HG03159 (cell line): Measurements from ENCODE around the gene SLC17A9.
"Not testable (repeated sequence)": the region's sequence is repeated elsewhere in the genome, so short reads cannot be mapped to it uniquely, and the experiment has no call there.

Source experiments
- ATAC-seq: cut with Tn5 transposase; IDR thresholded peaks from one replicate; pipeline ENCODE4 v1.9.1; 2021; ENCODE audit warnings: mild to moderate bottlenecking, moderate library complexity; ENCODE audit not compliant: unreplicated experiment

The SLC17A9 gene

DNA sequence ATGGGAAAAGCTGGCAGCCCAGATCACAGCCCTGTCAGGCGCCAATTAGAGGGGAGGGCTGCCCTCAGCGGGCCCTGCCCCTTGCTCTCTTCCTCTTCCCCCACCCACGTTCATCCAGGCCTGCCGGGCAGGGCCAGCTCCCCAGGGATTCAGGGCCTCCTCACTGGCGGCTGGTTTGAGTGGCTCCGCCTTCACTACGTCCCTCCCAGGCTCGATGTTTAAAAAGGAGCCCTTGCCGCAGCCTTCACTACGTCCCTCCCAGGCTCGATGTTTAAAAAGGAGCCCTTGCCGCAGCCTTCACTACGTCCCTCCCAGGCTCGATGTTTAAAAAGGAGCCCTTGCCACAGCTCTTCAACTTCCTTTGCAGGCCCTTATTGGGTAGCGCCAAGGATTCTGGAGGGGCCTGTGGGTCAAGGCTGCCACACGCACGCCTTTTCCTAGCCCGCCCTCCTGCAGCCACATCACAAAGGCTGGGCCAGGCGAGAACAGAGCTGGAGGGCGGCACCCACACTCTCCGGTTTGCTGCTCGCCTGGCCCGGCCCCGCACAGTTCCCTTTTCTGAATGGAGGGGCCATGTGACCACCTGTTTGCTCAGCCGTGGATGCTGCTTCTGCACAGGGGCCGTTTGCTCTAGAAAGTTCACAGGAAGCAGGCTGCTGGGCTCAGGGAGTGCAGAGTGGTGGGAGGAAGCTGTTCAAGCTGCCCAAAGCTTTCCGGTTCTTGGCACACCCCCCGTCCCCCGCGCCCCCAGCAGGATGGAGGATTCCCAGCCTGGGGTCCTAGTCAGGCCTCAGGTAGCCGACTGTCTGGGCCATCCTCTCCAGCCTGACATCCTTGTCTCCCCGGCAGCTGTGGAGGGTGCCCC is 1.6 kb downstream of the SLC17A9 start:
- peak; percentile 79 for ATAC-seq

DNA sequence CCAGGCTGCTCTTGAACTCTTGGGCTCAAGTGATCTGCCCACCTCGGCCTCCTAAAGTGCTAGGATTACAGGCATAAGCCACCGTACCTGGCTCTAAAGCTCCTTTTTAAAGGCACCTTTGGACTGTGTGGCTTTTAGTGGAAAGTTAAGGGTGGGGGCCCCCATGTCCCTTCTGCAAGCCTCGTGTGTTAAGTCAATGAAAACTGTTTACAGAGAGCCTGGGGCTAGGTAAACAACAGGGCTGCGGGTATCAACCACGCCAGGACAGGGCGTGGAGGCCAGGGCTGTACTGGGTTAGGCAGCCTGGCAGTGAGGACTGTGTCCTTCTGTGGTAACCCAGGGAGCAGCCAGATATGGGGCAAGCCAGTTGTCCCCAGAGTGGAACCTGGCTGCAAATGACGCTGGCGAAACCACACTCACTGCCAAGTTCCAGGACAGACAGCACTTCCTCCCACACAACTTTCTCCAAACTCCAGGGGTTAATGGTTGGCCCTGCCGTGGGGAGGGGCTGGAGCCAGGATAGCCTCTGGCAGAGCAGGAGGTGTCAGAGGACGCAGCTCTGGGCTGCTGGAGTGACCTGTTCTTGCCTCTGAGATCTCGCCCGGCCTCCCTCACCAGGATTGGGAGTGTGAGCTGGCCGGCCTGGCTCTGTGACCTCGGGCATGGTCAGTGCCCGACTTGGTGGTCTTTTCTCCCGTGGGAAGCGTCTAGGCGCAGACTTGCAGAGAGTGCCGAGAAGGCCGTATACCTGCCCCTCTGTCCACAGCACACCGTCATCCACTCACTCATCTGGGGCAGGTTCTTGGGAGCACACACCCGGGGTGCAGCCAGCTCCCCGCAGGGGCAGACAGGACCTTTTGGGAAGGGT is 3.2 kb downstream of the SLC17A9 start:
- no peak for ATAC-seq

DNA sequence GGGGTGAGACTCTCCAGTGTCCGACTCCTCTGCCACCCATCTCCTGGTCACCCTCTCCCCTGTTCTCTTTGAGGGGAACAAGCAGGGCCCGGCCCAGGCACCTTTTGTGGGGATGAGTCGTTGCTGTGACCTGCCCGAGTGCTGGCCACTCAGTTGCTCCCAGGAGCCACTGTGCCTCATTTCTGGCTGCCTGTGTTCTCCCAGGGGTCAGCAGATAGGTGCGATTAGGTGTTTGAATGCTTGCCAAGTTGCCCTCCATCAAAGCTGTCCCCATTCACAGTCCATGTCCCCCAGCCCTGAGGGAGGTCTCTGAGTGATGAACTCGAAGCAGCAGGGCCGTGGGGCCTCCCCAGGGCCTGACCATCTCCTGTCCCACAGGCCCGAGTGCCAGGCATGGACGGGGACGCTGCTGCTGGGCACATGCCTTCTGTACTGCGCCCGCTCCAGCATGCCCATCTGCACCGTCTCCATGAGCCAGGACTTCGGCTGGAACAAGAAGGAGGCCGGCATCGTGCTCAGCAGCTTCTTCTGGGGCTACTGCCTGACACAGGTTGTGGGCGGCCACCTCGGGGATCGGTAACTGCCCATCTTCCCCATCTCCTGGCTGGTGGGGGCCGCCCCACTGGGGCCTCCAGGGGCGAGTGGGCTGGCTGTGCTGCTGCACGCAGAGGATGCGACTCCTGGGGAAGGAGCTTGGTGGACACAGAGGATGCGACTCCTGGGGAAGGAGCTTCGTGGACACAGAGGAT is 4.1 kb downstream of the SLC17A9 start:
- no peak for ATAC-seq

DNA sequence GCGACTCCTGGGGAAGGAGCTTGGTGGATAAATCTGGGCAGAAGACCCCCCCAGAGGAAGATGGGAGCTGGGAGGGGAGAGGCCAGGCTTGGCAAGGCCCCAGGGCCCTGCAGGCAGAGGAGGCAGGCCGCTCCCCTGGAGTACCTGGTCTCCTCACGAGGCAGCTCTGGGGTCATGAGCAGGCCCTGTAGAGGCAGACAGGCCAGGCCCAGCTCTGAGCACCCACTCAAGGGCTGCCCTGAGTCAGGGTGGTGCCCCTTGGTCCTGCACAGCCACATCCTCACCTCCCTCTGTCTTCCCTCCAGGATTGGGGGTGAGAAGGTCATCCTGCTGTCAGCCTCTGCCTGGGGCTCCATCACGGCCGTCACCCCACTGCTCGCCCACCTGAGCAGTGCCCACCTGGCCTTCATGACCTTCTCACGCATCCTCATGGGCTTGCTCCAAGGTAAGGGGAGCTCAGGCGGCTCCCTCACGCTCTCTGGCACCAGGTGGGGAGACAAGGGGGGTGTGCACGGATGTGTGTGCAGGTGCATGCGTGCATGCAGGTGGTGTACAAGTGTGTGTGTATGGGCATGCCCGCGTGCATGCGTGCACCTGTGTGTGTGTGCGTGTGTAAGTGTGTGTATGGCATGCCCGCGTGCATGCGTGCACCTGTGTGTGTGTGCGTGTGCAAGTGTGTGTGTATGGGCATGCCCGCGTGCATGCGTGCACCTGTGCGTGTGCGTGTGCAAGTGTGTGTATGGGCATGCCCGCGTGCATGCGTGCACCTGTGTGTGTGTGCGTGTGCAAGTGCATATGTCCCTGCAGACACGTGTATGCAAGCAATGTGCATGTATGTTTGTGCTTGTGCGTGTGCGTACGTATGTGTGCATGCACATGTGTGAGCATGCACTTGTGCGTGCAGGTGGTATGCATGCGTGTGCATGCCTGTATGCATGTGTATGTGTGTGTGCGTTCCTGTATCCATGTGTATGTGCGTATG is 4.9 kb downstream of the SLC17A9 start:
- ATAC-seq = no peak

DNA sequence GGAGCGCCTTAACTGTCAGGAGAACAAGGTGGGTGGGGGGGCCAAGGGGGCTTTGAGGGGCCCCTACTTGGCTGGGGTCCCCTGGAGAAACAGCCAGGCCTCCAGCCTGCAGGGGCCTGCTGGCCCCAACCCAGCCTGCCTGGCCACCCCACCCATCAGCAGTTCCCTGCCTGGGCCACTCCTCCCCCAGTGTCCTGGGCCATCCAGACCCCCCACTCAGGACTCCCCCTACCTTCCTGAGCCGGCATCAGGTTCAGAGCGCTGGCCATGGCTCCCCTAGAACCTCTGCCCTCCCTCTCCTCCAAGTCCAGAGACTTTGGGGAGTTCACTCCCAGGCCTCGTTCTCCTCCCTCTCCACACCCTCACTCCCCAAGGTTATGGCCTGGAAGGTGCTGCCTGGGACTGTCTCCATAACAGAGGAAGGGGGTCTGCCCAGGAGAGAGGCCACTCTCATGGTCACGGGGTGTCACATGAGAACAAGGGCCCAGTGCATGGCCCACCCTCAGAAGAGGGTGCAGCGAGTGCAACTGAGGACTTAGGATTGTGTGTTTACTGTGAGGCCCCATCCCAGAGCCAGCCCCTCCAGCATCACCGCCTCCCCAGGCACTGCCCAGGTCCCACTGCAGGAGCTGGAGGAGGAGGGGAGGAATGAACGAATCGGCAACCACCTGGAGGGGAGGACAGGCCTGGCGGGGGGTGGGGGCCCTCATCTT is 6.0 kb downstream of the SLC17A9 start:
- no peak for ATAC-seq

DNA sequence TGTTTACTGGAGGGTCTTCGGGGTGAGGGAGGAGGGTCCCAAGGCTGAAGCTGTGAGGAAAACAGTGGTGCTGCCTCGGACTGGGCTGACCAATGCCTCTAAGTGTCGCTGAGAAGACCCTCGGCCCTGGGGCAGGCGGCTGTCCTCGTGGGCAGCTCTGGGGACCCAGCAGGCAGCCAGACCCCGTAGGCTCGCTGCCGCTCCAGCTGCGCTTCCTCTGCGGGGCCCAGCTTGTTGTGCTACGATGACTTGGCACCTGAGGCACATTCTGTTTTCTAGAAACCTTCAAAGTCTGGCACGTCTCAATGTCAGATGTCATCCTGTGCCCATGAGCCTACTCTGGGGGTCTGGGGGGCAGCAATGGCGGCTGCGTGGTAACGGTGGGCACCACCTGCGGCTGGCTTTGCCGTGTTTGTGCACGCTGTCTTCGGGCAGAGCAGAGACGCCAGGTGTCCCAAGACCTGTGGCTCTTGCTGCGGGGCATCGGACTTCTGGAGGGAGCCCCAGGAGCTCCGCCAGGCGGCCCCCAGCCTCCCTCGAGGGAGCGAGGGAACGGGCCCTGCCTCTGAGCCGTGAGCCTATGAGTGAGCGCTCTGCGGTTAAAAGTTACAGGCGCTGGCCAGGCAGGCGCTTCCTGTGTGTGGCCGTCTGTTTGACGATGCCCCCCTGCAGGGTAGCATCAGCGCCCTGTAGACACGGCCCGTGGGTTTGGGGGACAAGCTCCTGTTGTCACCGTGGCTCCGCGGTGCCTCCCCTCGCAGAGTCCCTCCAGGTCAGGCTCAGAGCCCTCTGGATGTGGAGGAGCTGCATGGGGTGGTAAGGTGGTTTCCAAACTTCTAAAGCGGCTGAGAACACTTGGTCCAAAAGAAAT is 6.8 kb downstream of the SLC17A9 start:
- no peak for ATAC-seq

DNA sequence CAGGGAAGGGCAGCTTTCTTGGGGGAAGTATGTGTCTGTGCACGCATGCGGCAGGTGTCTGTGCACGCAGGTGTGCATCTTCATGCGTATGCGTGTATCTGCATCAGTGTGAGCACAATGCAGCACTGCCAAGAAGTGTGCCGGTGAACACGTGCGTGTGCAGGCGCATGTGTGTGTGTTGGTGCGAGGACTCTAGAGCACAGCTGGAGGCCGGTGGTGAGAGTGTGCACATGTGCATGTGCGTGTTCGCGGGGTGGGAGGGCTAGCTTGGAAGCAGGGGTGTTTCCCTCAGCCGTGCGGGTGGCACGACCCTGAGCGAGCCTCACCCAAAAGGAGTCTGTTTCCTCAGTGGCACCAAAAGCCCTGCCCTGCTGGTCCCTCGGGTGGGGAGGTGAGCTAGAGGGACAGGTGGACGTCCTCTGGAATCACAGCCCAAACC is 7.5 kb downstream of the SLC17A9 start:
- ATAC-seq = no peak

DNA sequence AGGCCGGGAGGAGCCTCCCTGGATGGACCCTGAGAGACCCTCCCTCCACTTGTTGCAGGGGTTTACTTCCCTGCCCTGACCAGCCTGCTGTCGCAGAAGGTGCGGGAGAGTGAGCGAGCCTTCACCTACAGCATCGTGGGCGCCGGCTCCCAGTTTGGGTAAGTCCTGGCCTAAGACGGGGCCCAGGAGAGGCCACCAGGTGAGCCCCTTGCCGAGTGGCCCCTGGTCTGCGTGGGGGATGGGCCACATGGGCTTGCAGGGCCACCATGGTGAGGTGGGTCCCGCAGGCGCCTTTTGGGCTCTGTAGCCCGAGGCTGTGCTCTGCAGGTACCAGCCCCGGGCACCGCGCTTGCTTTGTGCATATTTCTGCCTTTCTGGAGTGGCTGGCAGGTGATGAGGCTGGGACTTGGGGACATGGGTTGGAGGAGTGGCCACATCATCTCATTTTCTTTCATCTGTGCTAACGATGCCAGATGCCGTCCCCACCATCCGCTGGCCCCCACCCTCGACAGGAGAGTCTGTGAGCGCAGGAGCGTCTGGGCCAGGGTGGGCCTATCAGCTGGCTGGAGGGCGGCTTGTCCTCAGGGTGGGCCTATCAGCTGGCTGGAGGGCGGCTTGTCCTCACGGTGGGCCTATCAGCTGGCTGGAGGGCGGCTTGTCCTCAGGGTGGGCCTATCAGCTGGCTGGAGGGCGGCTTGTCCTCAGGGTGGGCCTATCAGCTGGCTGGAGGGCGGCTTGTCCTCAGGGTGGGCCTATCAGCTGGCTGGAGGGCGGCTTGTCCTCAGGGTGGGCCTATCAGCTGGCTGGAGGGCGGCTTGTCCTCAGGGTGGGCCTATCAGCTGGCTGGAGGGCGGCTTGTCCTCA is 8.2 kb downstream of the SLC17A9 start:
- not testable (repeated sequence) for ATAC-seq

DNA sequence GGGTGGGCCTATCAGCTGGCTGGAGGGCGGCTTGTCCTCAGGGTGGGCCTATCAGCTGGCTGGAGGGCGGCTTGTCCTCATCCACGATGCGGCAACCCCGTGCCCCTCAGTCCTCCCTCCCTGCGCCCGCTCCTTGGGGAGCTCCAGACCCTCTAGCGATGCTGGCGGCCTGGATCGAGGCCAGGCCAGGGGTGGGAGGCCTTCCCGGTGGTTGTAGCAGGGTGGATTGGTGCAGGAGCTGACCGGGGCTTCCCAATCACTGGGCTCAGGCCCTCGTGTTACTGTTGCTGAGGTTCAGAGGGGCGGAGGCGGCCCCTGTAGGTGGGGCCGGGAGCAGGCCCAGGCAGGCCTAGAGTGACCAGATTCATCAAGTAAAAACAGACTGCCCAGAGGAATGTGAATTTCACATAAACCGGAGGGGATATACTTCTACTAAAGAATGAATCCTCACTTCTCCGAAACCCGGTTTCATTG is 8.8 kb downstream of the SLC17A9 start:
- ATAC-seq = no peak

DNA sequence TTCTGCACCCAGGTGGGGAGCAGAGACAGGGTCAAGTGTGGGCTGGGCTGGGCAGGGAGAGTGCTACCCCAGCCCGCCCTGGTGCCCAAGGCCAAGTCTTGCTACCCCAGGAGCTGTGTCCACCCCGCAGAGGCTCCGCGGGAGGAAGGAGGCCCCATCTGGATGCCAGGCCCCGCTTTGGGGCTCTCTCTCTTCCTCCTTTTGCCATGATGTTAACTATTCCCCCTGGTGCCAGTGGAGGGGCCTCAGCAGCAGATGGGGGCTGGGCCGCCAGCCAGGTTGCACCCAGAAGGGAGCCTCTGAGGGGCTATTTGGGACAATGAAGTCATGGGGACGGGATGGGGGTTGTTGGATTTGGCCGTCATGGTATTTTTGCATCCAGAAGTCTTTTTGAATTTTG is 9.3 kb downstream of the SLC17A9 start:
- ATAC-seq = no peak

DNA sequence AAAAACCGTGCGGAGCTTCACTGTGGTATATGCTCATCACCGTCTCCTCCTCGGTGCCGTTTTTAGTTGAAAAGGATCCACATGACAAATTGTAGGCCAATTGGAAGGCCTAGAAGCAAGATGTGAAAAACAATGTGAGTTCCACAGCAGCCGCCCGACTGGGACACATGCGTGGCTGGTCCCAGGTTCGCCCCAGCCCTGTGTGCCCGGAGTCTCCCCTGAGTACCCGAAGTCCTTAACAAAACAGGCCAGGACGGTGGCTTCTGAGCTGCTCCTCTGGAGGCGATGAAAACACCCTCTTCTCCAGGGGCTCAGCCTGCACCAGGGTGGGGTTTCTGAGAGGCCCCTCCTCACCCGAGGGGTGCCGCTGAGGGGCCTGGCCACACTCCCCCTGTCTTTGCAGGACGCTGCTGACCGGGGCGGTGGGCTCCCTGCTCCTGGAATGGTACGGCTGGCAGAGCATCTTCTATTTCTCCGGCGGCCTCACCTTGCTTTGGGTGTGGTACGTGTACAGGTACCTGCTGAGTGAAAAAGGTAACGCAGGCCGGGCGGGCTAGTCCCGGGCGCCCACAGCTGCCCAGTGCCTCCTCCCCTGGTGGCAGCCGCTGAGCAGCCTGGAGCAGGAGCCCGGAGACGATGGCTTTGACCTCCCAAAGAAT is 9.8 kb downstream of the SLC17A9 start:
- ATAC-seq = no peak

DNA sequence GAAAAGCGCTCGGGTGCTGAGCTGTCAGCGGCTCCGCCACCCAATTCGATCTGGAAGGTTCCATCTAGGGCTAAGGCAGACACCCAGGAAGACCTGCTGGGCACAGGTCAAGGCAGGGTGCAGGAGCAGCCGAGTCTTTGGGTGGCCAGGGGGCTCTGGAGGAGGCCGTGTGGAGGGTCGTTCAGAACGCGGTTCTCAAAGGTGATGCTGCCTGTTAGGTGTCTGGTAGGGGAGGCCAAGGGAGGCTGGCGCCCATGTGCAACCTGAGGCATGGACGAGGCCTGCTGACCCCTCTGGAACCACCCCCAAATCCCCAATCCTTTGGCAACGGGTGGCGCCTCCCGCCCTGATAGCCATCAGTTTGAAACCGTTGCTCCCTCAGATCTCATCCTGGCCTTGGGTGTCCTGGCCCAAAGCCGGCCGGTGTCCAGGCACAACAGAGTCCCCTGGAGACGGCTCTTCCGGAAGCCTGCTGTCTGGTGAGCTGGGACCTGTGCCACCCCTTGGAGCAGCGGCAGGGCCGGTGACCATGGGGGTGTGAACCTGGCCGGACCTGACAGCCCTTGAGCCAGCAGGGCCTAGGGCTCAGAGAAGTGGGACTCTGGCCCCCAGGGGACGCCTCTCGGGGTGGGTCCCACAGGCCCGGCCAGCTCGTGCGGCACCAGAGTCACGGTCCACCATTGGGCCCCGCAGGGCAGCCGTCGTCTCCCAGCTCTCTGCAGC is 10.5 kb downstream of the SLC17A9 start:
- ATAC-seq = no peak

DNA sequence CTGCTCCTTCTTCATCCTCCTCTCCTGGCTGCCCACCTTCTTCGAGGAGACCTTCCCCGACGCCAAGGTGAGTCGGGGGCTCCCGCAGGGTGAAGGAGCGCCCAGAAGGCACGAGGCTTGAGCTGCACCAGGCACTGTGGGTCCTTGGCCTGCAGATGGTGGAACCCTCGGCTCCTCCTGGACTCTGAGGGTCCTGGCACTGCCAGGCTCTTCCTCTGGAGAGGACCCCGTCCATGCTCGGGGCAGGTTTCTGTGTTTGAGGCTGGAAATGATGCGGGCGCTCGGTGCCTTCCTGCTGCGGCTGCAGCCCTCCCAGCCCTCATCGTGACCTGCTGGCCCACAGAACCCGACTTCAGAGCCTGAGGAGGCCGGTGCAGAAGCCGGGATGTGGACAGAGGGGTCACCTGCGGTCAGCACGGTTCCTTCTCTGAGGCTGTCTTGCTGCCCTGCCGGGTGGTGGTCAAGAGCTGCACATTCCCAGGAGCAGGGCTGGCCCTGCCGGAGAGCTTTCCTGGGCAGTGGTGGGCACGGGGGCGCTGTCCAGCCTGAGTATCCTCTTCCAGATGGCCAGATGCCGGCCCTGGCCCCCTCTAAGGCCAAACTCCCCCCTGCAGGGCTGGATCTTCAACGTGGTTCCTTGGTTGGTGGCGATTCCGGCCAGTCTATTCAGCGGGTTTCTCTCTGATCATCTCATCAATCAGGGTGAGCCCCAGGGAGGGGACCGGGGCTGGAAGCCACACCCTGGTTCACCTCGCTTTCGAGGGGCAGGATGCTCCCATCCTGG is 11.3 kb downstream of the SLC17A9 start:
- ATAC-seq = no peak

DNA sequence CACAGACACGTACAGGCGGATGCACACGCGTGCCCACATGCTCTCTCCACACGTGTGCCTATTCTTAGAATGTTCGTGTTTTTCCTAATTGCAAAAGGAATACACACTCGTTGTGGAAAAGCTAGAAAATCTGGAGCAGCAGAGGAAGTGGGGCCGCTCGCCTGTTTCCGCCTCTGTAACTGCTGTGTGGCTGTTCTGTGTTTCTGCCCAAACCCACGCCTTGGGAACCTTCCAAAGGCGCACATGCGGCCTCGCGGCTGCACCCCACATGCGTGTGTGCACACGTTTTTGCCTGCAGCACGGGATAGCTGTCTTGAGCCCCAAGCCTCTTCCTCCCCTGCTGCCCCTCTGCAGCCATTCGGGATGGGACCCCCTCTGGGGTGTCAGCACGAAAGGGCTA is 12.2 kb downstream of the SLC17A9 start:
- ATAC-seq = no peak

DNA sequence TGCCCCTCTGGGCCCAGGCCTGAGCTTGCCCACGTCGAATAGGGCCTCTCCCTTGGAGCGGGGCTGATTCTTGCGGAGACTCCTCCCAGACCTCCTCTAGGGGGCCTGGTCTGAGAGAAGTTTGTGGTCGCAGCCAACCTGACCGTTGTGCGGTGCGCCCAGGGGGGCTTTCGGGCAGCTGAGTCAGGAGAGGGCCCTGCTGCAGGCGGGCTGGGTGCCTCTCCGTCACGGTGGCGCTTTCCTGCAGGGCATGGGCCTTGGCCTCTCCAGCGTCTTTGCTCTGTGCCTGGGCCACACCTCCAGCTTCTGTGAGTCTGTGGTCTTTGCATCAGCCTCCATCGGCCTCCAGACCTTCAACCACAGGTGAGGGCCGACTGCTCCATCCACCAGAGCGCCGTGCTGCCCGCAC is 12.9 kb downstream of the SLC17A9 start:
- ATAC-seq = no peak
